ENCODE measurements around the gene CST8.

GRCh38 chr20:23513164-23513563 is 22.2 kb downstream of the CST8 start:
- TF ChIP-seq CTCF (IDR thresholded peaks at IDR 0.05 in 8 of 11, conservative IDR thresholded peaks at IDR 0.05 in 3 of 11) (no peak), POLR2A (IDR thresholded peaks at IDR 0.05) (no peak), POLR2AphosphoS5 (IDR thresholded peaks at IDR 0.05) (no peak)

All from spleen (tissue), 7 donors.